ENCODE data around the gene ASB5. TPM values are rescaled to one million over a fixed set of nuclear protein-coding genes. Genes with fewer than 3 reads are reported as not detected.

ASB5 gene
- total RNA-seq, 4 donors from 2014 or later: 21.8 to 69.1 (median 25.9) TPM

GRCh38 chr4:176187624-176188023 lies 81.4 kb downstream of the ASB5 start:
- no peak for ATAC-seq
- TF ChIP-seq CTCF (IDR thresholded peaks at IDR 0.05) (no peak), POLR2AphosphoS5 (IDR thresholded peaks at IDR 0.05) (no peak), EP300 (IDR thresholded peaks at IDR 0.05) (no peak), POLR2A (IDR thresholded peaks at IDR 0.05) (no peak)
- Histone ChIP-seq H3K27me3 (no peaks in the 10 kb centered on the region), H3K4me3 (no peak overlapping the region), H3K9me3 (no peaks in the 10 kb centered on the region), H3K4me1 (peaks cover 0 to 26% (median 0%) of the 10 kb centered on the region in 3 donors), H3K27ac (no peak overlapping the region), H3K36me3 (no peaks in the 10 kb centered on the region)
- WGBS, 2 donors (ENCODE audit: low coverage in 1 of 2): 63 to 64% methylated on average over 2 of the region's 2 CpGs

DNA sequence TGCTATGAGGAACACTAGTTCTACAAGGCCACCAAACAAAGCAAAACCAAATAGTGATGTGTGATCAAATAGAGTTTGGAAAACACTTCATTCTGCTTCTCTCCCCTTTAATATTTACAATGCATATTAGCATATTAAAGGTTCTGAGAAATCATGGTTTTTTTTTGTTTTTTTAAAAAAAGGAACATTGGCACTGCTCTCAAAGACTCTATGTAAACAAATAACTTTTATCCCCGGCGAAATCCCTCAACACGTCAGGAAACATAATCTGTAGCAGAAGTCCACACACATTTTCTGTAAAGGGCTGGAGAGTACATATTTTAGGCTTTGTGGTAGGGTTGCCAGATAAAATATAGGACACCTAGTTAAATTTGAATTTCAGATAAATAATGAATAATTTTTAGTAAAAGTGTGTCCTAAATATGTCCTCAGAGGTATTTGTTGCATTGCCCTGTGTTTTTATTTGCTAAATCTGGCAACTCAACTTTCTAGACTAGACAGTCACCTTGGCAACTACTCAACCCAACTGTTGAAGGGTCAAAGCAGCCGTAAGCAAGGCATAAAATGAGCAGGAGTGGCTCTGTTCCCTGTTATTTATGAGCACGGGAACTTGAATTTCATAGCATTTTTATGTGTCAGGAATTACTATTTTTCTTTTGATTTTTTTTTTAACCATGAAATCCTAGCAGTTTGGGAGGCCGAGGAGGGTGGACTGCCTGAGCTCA lies 82.2 kb downstream of the ASB5 start:
- no peak for ATAC-seq
- TF ChIP-seq POLR2AphosphoS5 (IDR thresholded peaks at IDR 0.05) (no peak), EP300 (IDR thresholded peaks at IDR 0.05) (no peak), CTCF (IDR thresholded peaks at IDR 0.05) (no peak), POLR2A (IDR thresholded peaks at IDR 0.05) (no peak)
- Histone ChIP-seq H3K4me1 (peaks cover 0 to 26% (median 0%) of the 10 kb centered on the region in 3 donors), H3K27ac (peak overlapping the region in 1 of 4 donors; percentile 25), H3K9me3 (no peaks in the 10 kb centered on the region), H3K4me3 (no peak overlapping the region), H3K36me3 (no peaks in the 10 kb centered on the region), H3K27me3 (no peaks in the 10 kb centered on the region)
- WGBS, 2 donors (ENCODE audit: low coverage in 1 of 2): 9 to 31% methylated on average over 5 of the region's 6 CpGs

DNA sequence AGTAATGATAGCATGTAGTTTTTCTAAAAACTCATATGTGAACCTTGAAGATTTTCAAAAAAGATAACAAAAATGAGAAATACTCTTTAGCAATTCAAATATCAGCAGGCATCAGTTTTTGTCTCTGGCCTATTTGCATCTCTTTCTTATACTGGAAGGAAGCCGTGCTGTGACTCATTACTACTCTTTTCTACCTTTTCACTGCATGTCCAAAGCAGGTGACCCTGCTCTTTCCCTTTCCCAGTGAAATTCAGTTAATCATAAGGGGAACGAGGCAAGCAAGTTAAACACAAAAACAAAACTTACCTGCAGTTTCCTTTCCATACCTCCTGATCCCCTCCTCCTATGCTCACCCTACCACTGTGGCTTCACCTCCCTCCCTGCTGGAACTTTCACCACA lies 83.0 kb downstream of the ASB5 start:
- 85 to 86% methylated on average over 2 of the region's 2 CpGs for WGBS, 2 donors (ENCODE audit: low coverage in 1 of 2)
- Histone ChIP-seq H3K27me3 (no peaks in the 10 kb centered on the region), H3K9me3 (no peaks in the 10 kb centered on the region), H3K36me3 (no peaks in the 10 kb centered on the region), H3K4me1 (peaks cover 0 to 26% (median 0%) of the 10 kb centered on the region in 3 donors), H3K27ac (peak overlapping the region in 1 of 4 donors; percentile 20), H3K4me3 (no peak overlapping the region)
- no peak for ATAC-seq
- TF ChIP-seq POLR2AphosphoS5 (IDR thresholded peaks at IDR 0.05): no peak
- TF ChIP-seq POLR2A (IDR thresholded peaks at IDR 0.05): no peak
- TF ChIP-seq EP300 (IDR thresholded peaks at IDR 0.05): no peak
- no peak for TF ChIP-seq CTCF (IDR thresholded peaks at IDR 0.05)

- peak; percentile 53 for ATAC-seq
Measured at GRCh38 chr4:176185051-176185450, 84.0 kb downstream of the ASB5 start.

More at GRCh38 chr4:176185051-176185450, 84.0 kb downstream of the ASB5 start:
- H3K36me3 ChIP-seq: no peaks in the 10 kb centered on the region
- TF ChIP-seq POLR2AphosphoS5 (IDR thresholded peaks at IDR 0.05): peak; percentile 79
- no peak for TF ChIP-seq POLR2A (IDR thresholded peaks at IDR 0.05)
- no peak for TF ChIP-seq CTCF (IDR thresholded peaks at IDR 0.05)
- no peaks in the 10 kb centered on the region for H3K9me3 ChIP-seq
- H3K27ac ChIP-seq: no peak overlapping the region
- 0% methylated on average over 1 of the region's 1 CpG for WGBS, 2 donors (ENCODE audit: low coverage in 1 of 2)
- no peaks in the 10 kb centered on the region for H3K27me3 ChIP-seq
- peaks cover 0 to 18% (median 0%) of the 10 kb centered on the region in 3 donors for H3K4me1 ChIP-seq
- H3K4me3 ChIP-seq: no peak overlapping the region

Other genes with a start within 250 kb of the ASB5 start
- 10 to 100 TPM in 1 of 4 donors, 1 to 10 TPM in 3; 4.0 to 14.6 (median 4.7) TPM for gene WDR17, start 203.4 kb downstream of the ASB5 start, total RNA-seq
- under 1 TPM in 2 of 4 donors, not detected in 2; 0.46 to 0.64 TPM for gene SPATA4, start 73.6 kb downstream of the ASB5 start, total RNA-seq
- gene SPCS3, start 50.7 kb upstream of the ASB5 start, total RNA-seq: 10 to 100 TPM; 32.6 to 73.1 (median 57.5) TPM